A549 (cell line): Measurements from ENCODE around the gene CETP. TPM values are rescaled to one million over a fixed set of nuclear protein-coding genes. Genes with fewer than 3 reads are reported as not detected.

Experiments used
- ATAC-seq, 2 experiments: fragments of 200-7000 bp in 1 of 2; fragments of >200 bp in 1 of 2; cut with Nextera tagmentation in 1 of 2; cut with Tn5 transposase in 1 of 2; 3 replicates each; pipeline versions ENCODE4 v1.8.0 to v1.9.1; 2018 to 2020; ENCODE audit warnings: mild to moderate bottlenecking in 1 of 2, moderate library complexity in 1 of 2
- CTCF ChIA-PET: fragments of 300-600 bp; sonication (Branson Sonifier 250); formaldehyde crosslinking; extraction: SDS; loops from one replicate; lab custom pipeline; 2021; ENCODE audit warnings: antibody characterized with exemption, inconsistent platforms; lab: Yijun Ruan, JAX
- POLR2A ChIA-PET: fragments of 350-600 bp; formaldehyde crosslinking; extraction: SDS; loops from one replicate; lab custom pipeline; 2021; ENCODE audit warnings: antibody characterized with exemption, inconsistent platforms; lab: Yijun Ruan, JAX
- DNase-seq, 2 experiments: peaks; one replicate each; pipeline versions ENCODE4 v3.0.0 to v3.0.0-alpha.2; 2011 to 2016; ENCODE audit warnings: low read depth in 1 of 2, low spot score in 1 of 2
- FAIRE-seq: peaks from 2 replicates; lab custom pipeline; 2011; peaks lifted over from hg19 to GRCh38; lab: Jason Lieb, UNC
- H3K27ac ChIP-seq, 2 experiments: fragments of >200 bp; sonication (Bioruptor Twin); formaldehyde crosslinking; 3 replicates each; pipeline ENCODE4 v1.5.1; 2016 to 2017
- H3K4me1 ChIP-seq: fragments of >200 bp; sonication (Bioruptor Twin); formaldehyde crosslinking; 3 replicates; pipeline ENCODE4 v1.6.1; 2016
- H3K4me2 ChIP-seq: fragments of >200 bp; sonication (Bioruptor Twin); formaldehyde crosslinking; 3 replicates; pipeline ENCODE4 v1.6.1; 2016
- H3K4me3 ChIP-seq: fragments of >200 bp; sonication (Bioruptor Twin); formaldehyde crosslinking; 3 replicates; pipeline ENCODE4 v1.5.1; 2016
- H3K9me3 ChIP-seq: fragments of >200 bp; sonication (Bioruptor Twin); formaldehyde crosslinking; 3 replicates; pipeline ENCODE4 v1.6.1; 2016
- ATOH8 ChIP-seq: fragments of 250-450 bp; sonication (Bioruptor Pico); IDR thresholded peaks from 2 replicates; pipeline ENCODE4 v1.5.0; 2020; ENCODE audit warnings: low read depth, mild to moderate bottlenecking, moderate library complexity
- BCL3 ChIP-seq: fragments of >200 bp; sonication (Bioruptor Twin); formaldehyde crosslinking; IDR thresholded peaks from 3 replicates; pipeline ENCODE4 v1.6.1; 2016
- ELK1 ChIP-seq: fragments of 150-350 bp; IDR thresholded peaks from 2 replicates; pipeline ENCODE4 v1.6.1; 2014; ENCODE audit warnings: low read depth, mild to moderate bottlenecking, low read length
- FOSL2 ChIP-seq, 2 experiments: fragments of 450-650 bp in 1 of 2; fragments of >200 bp in 1 of 2; sonication (Bioruptor Twin) in 1 of 2; formaldehyde crosslinking; IDR thresholded peaks; 2 replicates each; pipeline versions ENCODE4 v1.5.0 to v1.6.1; 2016 to 2020; ENCODE audit warnings: mild to moderate bottlenecking in 1 of 2, moderate library complexity in 1 of 2
- FOXS1 ChIP-seq: fragments of 250-450 bp; sonication (Bioruptor Pico); IDR thresholded peaks from 2 replicates; pipeline ENCODE4 v1.5.0; 2020; ENCODE audit warnings: mild to moderate bottlenecking, moderate library complexity
- HEYL ChIP-seq: fragments of 250-450 bp; sonication (Bioruptor Pico); IDR thresholded peaks from 2 replicates; pipeline ENCODE4 v1.8.0; 2021; ENCODE audit warnings: mild to moderate bottlenecking, moderate library complexity
- HOXB13 ChIP-seq: fragments of 250-450 bp; sonication (Bioruptor Pico); IDR thresholded peaks from 2 replicates; pipeline ENCODE4 v1.5.0; 2020; ENCODE audit warnings: low read depth, mild to moderate bottlenecking, moderate library complexity
- HOXB5 ChIP-seq: fragments of 250-450 bp; sonication (Bioruptor Pico); IDR thresholded peaks from 2 replicates; pipeline ENCODE4 v1.5.0; 2020; ENCODE audit warnings: mild to moderate bottlenecking, moderate library complexity
- MYC ChIP-seq: IDR thresholded peaks from 2 replicates; pipeline ENCODE4 v1.6.1; 2012; ENCODE audit warnings: mild to moderate bottlenecking, inconsistent platforms, low read length, improper control_type of control experiment, borderline replicate concordance
- NFE2L2 ChIP-seq: fragments of 150-350 bp; conservative IDR thresholded peaks from 2 replicates; pipeline ENCODE4 v1.6.1; 2014; ENCODE audit warnings: low read length
- NPAS2 ChIP-seq: fragments of 250-450 bp; sonication (Bioruptor Pico); IDR thresholded peaks from 2 replicates; pipeline ENCODE4 v1.8.0; 2022; ENCODE audit warnings: mild to moderate bottlenecking, moderate library complexity, borderline replicate concordance
- PBX3 ChIP-seq: IDR thresholded peaks from 2 replicates; pipeline ENCODE4 v1.6.1; 2012
- POLR2AphosphoS2 ChIP-seq: conservative IDR thresholded peaks from 2 replicates; pipeline ENCODE4 v1.6.1; 2012; ENCODE audit warnings: low read length, improper control_type of control experiment, inconsistent platforms
- RARB ChIP-seq: fragments of 250-450 bp; sonication (Bioruptor Pico); IDR thresholded peaks from 2 replicates; pipeline ENCODE4 v1.8.0; 2021; ENCODE audit warnings: mild to moderate bottlenecking, moderate library complexity
- SMC3 ChIP-seq: fragments of >200 bp; sonication (Bioruptor Twin); formaldehyde crosslinking; IDR thresholded peaks from 3 replicates; pipeline ENCODE4 v1.6.1; 2018; ENCODE audit warnings: inconsistent platforms
- SREBF2 ChIP-seq: fragments of 450-650 bp; IDR thresholded peaks from 2 replicates; pipeline ENCODE4 v1.6.1; 2014; ENCODE audit warnings: mild to moderate bottlenecking, moderate library complexity
- TFCP2L1 ChIP-seq: fragments of 250-450 bp; sonication (Bioruptor Pico); IDR thresholded peaks from 2 replicates; pipeline ENCODE4 v1.5.0; 2021; ENCODE audit warnings: mild to moderate bottlenecking
- USF2 ChIP-seq: fragments of 450-650 bp; IDR thresholded peaks from 2 replicates; pipeline ENCODE4 v1.6.1; 2014; ENCODE audit warnings: antibody characterized with exemption
- ZSCAN20 ChIP-seq: fragments of 250-450 bp; sonication (Bioruptor Pico); IDR thresholded peaks from 2 replicates; pipeline ENCODE4 v1.8.0; 2022; ENCODE audit warnings: mild to moderate bottlenecking, moderate library complexity
- WGBS: methylation state at CpG from one replicate; pipeline ENCODE4 v1.1.6; 2017; ENCODE audit errors: missing lambda C conversion rate; 5-methylcytosine and 5-hydroxymethylcytosine counted together
- polyA plus RNA-seq, 4 experiments: library from polyadenylated mRNA; depleted of rRNA in 3 of 4; stranded (reverse); fragments of >200 nt; fragmentation: RNase III in 1 of 4; extraction: RNeasy Plus Mini Kit Qiagen cat#74134 plus additional on column Dnase treatment in 1 of 4; gene quantifications; 2 replicates in 3 of 4; 3 replicates in 1 of 4; pipeline ENCODE4 v1.2.3, GENCODE V29; 2011 to 2017

The CETP gene
- polyA plus RNA-seq, 2 of the 4 experiments (the other 2 are of a cell fraction) = not detected

GRCh38 chr16:56938664-56939513 is 22.9 kb upstream of the CETP start:
- TF ChIP-seq POLR2AphosphoS2 (no peak), SREBF2 (no peak), NFE2L2 (no peak), TFCP2L1 (0 out of 2 replicates have a peak, but pooled peaks have one; percentile 32)
- DNase-seq (no peak), ATAC-seq (peak in 1 of 2 experiments; percentile 32; a peak in 3 of 6 replicates), FAIRE-seq (no peak)
- Histone ChIP-seq H3K27ac (no peak overlapping the region), H3K4me2 (no peak overlapping the region), H3K9me3 (no peaks in the 10 kb centered on the region), H3K4me3 (no peak overlapping the region), H3K4me1 (peaks cover 31% of the 10 kb centered on the region)
- WGBS = 88% methylated on average over 8 of the region's 8 CpGs
- ChIA-PET CTCF (no interaction called here), POLR2A (no interaction called here)

- no peak overlapping the region for H3K27ac ChIP-seq
- 72% methylated on average over 4 of the region's 4 CpGs for WGBS
- FAIRE-seq (no peak), DNase-seq (no peak), ATAC-seq (no peak; a peak in 1 of 6 replicates)
- TF ChIP-seq HEYL (CRISPR knock-in tag) = no peak
- TF ChIP-seq NPAS2 (CRISPR knock-in tag) = no peak
- TF ChIP-seq MYC = no peak
- TF ChIP-seq ATOH8 (CRISPR knock-in tag) = no peak
- TF ChIP-seq PBX3 = no peak
- TF ChIP-seq ELK1 = no peak
- no peak for TF ChIP-seq HOXB13 (CRISPR knock-in tag)
- TF ChIP-seq SMC3 = no peak
- TF ChIP-seq BCL3 = no peak
- TF ChIP-seq FOXS1 (CRISPR knock-in tag) = no peak
- no peak for TF ChIP-seq USF2
- TF ChIP-seq ZSCAN20 (CRISPR knock-in tag) = no peak
- TF ChIP-seq HOXB5 (CRISPR knock-in tag) = no peak
- no peak for TF ChIP-seq FOSL2 (IDR thresholded peaks at IDR 0.05)
- no peak for TF ChIP-seq FOSL2 (CRISPR knock-in tag; IDR thresholded peaks at IDR 0.05)
- no peak for TF ChIP-seq RARB
- H3K4me2 ChIP-seq = no peak overlapping the region
- no peak overlapping the region for H3K4me3 ChIP-seq
- peaks cover 22% of the 10 kb centered on the region; the same call in 2 of the 3 replicates for H3K4me1 ChIP-seq
- CTCF ChIA-PET = no interaction called here
- POLR2A ChIA-PET = interaction anchor here (0.6 kb wide), 1 partner anchor 9 kb away, joined by 3 read pairs; no protein-coding TSS in a partner anchor
- H3K9me3 ChIP-seq = no peaks in the 10 kb centered on the region
Observed at GRCh38 chr16:56939801-56940200, 21.9 kb upstream of the CETP start.
